Right lobe of liver (tissue), 4 donors: ENCODE data around the gene IL17C.

ENCODE experiments used
- CTCF ChIP-seq, 4 donors: fragments of 200-600 bp in 3 of 4; fragments of 450-650 bp in 1 of 4; IDR thresholded peaks; one replicate each; pipeline versions ENCODE4 v1.5.1 to v1.8.0; 2016 to 2022; ENCODE audit warnings: antibody characterized with exemption in 4 of 4, mild to moderate bottlenecking in 2 of 4
- POLR2A ChIP-seq: fragments of 450-650 bp; IDR thresholded peaks from one replicate; pipeline ENCODE4 v1.6.1; 2017; ENCODE audit warnings: antibody characterized with exemption, mild to moderate bottlenecking
- donor health status: DM: no; HTN: no; CAD: no.
- donor health status: DM: no; HTN: no; CAD: no.
- donor health status: DM: no; HTN: yes; CAD: no.

GRCh38 chr16:88673716-88674379 lies 35.5 kb downstream of the IL17C start:
- TF ChIP-seq CTCF (IDR thresholded peaks at IDR 0.05) (no peak), POLR2A (no peak)
